ENCODE results near the gene CEACAM7.
A peak's percentile ranks its signal among the peaks of the same experiment; 100 is the strongest.

Gene CEACAM7

DNA sequence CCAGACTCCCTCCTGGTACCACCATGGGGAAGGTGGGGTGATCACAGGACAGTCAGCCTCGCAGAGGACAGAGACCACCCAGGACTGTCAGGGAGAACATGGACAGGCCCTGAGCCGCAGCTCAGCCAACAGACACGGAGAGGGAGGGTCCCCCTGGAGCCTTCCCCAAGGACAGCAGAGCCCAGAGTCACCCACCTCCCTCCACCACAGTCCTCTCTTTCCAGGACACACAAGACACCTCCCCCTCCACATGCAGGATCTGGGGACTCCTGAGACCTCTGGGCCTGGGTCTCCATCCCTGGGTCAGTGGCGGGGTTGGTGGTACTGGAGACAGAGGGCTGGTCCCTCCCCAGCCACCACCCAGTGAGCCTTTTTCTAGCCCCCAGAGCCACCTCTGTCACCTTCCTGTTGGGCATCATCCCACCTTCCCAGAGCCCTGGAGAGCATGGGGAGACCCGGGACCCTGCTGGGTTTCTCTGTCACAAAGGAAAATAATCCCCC lies 19.9 kb upstream of the CEACAM7 start:
- no peak overlapping the region for H2BK5ac ChIP-seq (ENCODE audit: low read length)
- H4K8ac ChIP-seq (ENCODE audit: low read depth, low read length): no peak overlapping the region
- no peak overlapping the region for H2BK120ac ChIP-seq (ENCODE audit: low read depth, low read length)
- H2AFZ ChIP-seq (ENCODE audit: low read length): no peak overlapping the region
- no peak overlapping the region for H3K18ac ChIP-seq (ENCODE audit: low read length)
- H3K9me3 ChIP-seq (replicated peaks in 1 of 2; ENCODE audit: control insufficient read depth in 2 of 2, insufficient read depth in 1 of 2, low read depth in 1 of 2, low read length in 2 of 2): peaks cover 0 to 16% of the 10 kb centered on the region in 2 donors
- H3K14ac ChIP-seq (ENCODE audit: low read length): no peak overlapping the region
- no CpG with 5 or more reads among the region's 5 CpGs for WGBS, 2 donors (ENCODE audit: extremely low coverage in 2 of 2, insufficient read length in 2 of 2, insufficient replicate concordance in 1 of 2)
- DNase-seq (ENCODE audit: low spot score): no peak
- no peaks in the 10 kb centered on the region for H3K36me3 ChIP-seq (replicated peaks in 1 of 2; ENCODE audit: control insufficient read depth in 2 of 2, insufficient read depth in 2 of 2, low read length in 2 of 2)
- H3K23ac ChIP-seq (ENCODE audit: low read depth, low read length, poor library complexity): no peak overlapping the region
- H3K4me1 ChIP-seq (ENCODE audit: control insufficient read depth in 2 of 2, insufficient read depth in 1 of 2, low read depth in 1 of 2, low read length in 2 of 2): no peaks in the 10 kb centered on the region
- H3K79me1 ChIP-seq (ENCODE audit: low read depth, low read length): no peaks in the 10 kb centered on the region
- peaks cover 0 to 55% (median 0%) of the 10 kb centered on the region in 3 experiments for H3K27me3 ChIP-seq (ENCODE audit: control insufficient read depth in 3 of 3, insufficient read depth in 3 of 3, low read depth in 1 of 3, low read length in 3 of 3)
- H2BK15ac ChIP-seq (ENCODE audit: low read length): no peak overlapping the region
- no peak overlapping the region for H3K9ac ChIP-seq (ENCODE audit: low read depth, low read length, poor library complexity)
- no peak overlapping the region for H2BK12ac ChIP-seq (ENCODE audit: low read length)
- H2AK5ac ChIP-seq (ENCODE audit: low read depth, low read length): no peak overlapping the region
- no peak overlapping the region for H4K91ac ChIP-seq (ENCODE audit: low read depth, low read length, poor library complexity)
- H3K4me3 ChIP-seq (ENCODE audit: low read length in 2 of 2): peak overlapping the region in 1 of 2 donors; percentile 3
- H3K4me2 ChIP-seq (ENCODE audit: insufficient read depth, low read length, poor library complexity, severe bottlenecking): no peak overlapping the region
- no peak overlapping the region for H3K27ac ChIP-seq (replicated peaks; ENCODE audit: low read length)
- H3K4ac ChIP-seq (ENCODE audit: low read length): no peak overlapping the region

DNA sequence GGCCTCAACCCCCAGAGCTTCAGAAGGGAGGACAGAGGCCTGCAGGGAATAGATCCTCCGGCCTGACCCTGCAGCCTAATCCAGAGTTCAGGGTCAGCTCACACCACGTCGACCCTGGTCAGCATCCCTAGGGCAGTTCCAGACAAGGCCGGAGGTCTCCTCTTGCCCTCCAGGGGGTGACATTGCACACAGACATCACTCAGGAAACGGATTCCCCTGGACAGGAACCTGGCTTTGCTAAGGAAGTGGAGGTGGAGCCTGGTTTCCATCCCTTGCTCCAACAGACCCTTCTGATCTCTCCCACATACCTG lies 19.4 kb upstream of the CEACAM7 start:
- no peak for DNase-seq (ENCODE audit: low spot score)
- Histone ChIP-seq H2BK5ac (ENCODE audit: low read length) (no peak overlapping the region), H3K4me3 (ENCODE audit: low read length in 2 of 2) (peak overlapping the region in 1 of 2 donors; percentile 3), H3K9me3 (replicated peaks in 1 of 2; ENCODE audit: control insufficient read depth in 2 of 2, insufficient read depth in 1 of 2, low read depth in 1 of 2, low read length in 2 of 2) (peaks cover 0 to 16% of the 10 kb centered on the region in 2 donors), H3K14ac (ENCODE audit: low read length) (no peak overlapping the region), H2AFZ (ENCODE audit: low read length) (no peak overlapping the region), H3K79me1 (ENCODE audit: low read depth, low read length) (no peaks in the 10 kb centered on the region), H3K27ac (replicated peaks; ENCODE audit: low read length) (no peak overlapping the region), H3K27me3 (ENCODE audit: control insufficient read depth in 3 of 3, insufficient read depth in 3 of 3, low read depth in 1 of 3, low read length in 3 of 3) (peaks cover 0 to 54% (median 0%) of the 10 kb centered on the region in 3 experiments), H3K4ac (ENCODE audit: low read length) (no peak overlapping the region), H3K23ac (ENCODE audit: low read depth, low read length, poor library complexity) (no peak overlapping the region), H4K91ac (ENCODE audit: low read depth, low read length, poor library complexity) (no peak overlapping the region), H3K4me2 (ENCODE audit: insufficient read depth, low read length, poor library complexity, severe bottlenecking) (no peak overlapping the region), H3K18ac (ENCODE audit: low read length) (no peak overlapping the region), H3K4me1 (ENCODE audit: control insufficient read depth in 2 of 2, insufficient read depth in 1 of 2, low read depth in 1 of 2, low read length in 2 of 2) (no peaks in the 10 kb centered on the region), H4K8ac (ENCODE audit: low read depth, low read length) (no peak overlapping the region), H2BK120ac (ENCODE audit: low read depth, low read length) (no peak overlapping the region), H2AK5ac (ENCODE audit: low read depth, low read length) (no peak overlapping the region), H3K9ac (ENCODE audit: low read depth, low read length, poor library complexity) (no peak overlapping the region), H3K36me3 (replicated peaks in 1 of 2; ENCODE audit: control insufficient read depth in 2 of 2, insufficient read depth in 2 of 2, low read length in 2 of 2) (no peaks in the 10 kb centered on the region), H2BK12ac (ENCODE audit: low read length) (no peak overlapping the region), H2BK15ac (ENCODE audit: low read length) (no peak overlapping the region)
- WGBS, 2 donors (ENCODE audit: extremely low coverage in 2 of 2, insufficient read length in 2 of 2, insufficient replicate concordance in 1 of 2): no CpG with 5 or more reads among the region's 5 CpGs

DNA sequence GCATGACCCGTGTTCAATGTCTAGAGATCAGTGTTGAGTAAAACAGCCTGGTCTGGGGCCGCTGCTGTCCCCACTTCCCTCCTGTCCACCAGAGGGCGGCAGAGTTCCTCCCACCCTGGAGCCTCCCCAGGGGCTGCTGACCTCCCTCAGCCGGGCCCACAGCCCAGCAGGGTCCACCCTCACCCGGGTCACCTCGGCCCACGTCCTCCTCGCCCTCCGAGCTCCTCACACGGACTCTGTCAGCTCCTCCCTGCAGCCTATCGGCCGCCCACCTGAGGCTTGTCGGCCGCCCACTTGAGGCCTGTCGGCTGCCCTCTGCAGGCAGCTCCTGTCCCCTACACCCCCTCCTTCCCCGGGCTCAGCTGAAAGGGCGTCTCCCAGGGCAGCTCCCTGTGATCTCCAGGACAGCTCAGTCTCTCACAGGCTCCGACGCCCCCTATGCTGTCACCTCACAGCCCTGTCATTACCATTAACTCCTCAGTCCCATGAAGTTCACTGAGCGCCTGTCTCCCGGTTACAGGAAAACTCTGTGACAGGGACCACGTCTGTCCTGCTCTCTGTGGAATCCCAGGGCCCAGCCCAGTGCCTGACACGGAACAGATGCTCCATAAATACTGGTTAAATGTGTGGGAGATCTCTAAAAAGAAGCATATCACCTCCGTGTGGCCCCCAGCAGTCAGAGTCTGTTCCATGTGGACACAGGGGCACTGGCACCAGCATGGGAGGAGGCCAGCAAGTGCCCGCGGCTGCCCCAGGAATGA lies 18.9 kb upstream of the CEACAM7 start:
- H4K91ac ChIP-seq (ENCODE audit: low read depth, low read length, poor library complexity): no peak overlapping the region
- no peak overlapping the region for H3K27ac ChIP-seq (replicated peaks; ENCODE audit: low read length)
- H3K4me2 ChIP-seq (ENCODE audit: insufficient read depth, low read length, poor library complexity, severe bottlenecking): no peak overlapping the region
- no peak overlapping the region for H4K8ac ChIP-seq (ENCODE audit: low read depth, low read length)
- H3K36me3 ChIP-seq (replicated peaks in 1 of 2; ENCODE audit: control insufficient read depth in 2 of 2, insufficient read depth in 2 of 2, low read length in 2 of 2): no peaks in the 10 kb centered on the region
- H3K18ac ChIP-seq (ENCODE audit: low read length): no peak overlapping the region
- no peaks in the 10 kb centered on the region for H3K4me1 ChIP-seq (ENCODE audit: control insufficient read depth in 2 of 2, insufficient read depth in 1 of 2, low read depth in 1 of 2, low read length in 2 of 2)
- peaks cover 0 to 19% of the 10 kb centered on the region in 2 donors for H3K9me3 ChIP-seq (replicated peaks in 1 of 2; ENCODE audit: control insufficient read depth in 2 of 2, insufficient read depth in 1 of 2, low read depth in 1 of 2, low read length in 2 of 2)
- no peak overlapping the region for H2AK5ac ChIP-seq (ENCODE audit: low read depth, low read length)
- H3K4ac ChIP-seq (ENCODE audit: low read length): no peak overlapping the region
- H2BK5ac ChIP-seq (ENCODE audit: low read length): no peak overlapping the region
- H3K23ac ChIP-seq (ENCODE audit: low read depth, low read length, poor library complexity): no peak overlapping the region
- H3K79me1 ChIP-seq (ENCODE audit: low read depth, low read length): no peaks in the 10 kb centered on the region
- peaks cover 0 to 48% (median 0%) of the 10 kb centered on the region in 3 experiments for H3K27me3 ChIP-seq (ENCODE audit: control insufficient read depth in 3 of 3, insufficient read depth in 3 of 3, low read depth in 1 of 3, low read length in 3 of 3)
- no peak overlapping the region for H3K9ac ChIP-seq (ENCODE audit: low read depth, low read length, poor library complexity)
- H2AFZ ChIP-seq (ENCODE audit: low read length): peak overlapping the region; percentile 59
- no peak overlapping the region for H2BK12ac ChIP-seq (ENCODE audit: low read length)
- no CpG with 5 or more reads among the region's 26 CpGs for WGBS, 2 donors (ENCODE audit: extremely low coverage in 2 of 2, insufficient read length in 2 of 2, insufficient replicate concordance in 1 of 2)
- DNase-seq (ENCODE audit: low spot score): peak; percentile 2
- no peak overlapping the region for H2BK15ac ChIP-seq (ENCODE audit: low read length)
- no peak overlapping the region for H2BK120ac ChIP-seq (ENCODE audit: low read depth, low read length)
- peak overlapping the region in 1 of 2 donors; percentile 38 for H3K4me3 ChIP-seq (ENCODE audit: low read length in 2 of 2)
- no peak overlapping the region for H3K14ac ChIP-seq (ENCODE audit: low read length)

GRCh38 chr19:41705393-41706174 lies 17.5 kb upstream of the CEACAM7 start:
- Histone ChIP-seq H3K79me1 (ENCODE audit: low read depth, low read length) (no peaks in the 10 kb centered on the region), H2AFZ (ENCODE audit: low read length) (no peak overlapping the region), H2BK12ac (ENCODE audit: low read length) (no peak overlapping the region), H3K9me3 (replicated peaks in 1 of 2; ENCODE audit: control insufficient read depth in 2 of 2, insufficient read depth in 1 of 2, low read depth in 1 of 2, low read length in 2 of 2) (peaks cover 0 to 20% of the 10 kb centered on the region in 2 donors), H2AK5ac (ENCODE audit: low read depth, low read length) (no peak overlapping the region), H3K18ac (ENCODE audit: low read length) (no peak overlapping the region), H2BK5ac (ENCODE audit: low read length) (no peak overlapping the region), H4K91ac (ENCODE audit: low read depth, low read length, poor library complexity) (no peak overlapping the region), H3K4me3 (ENCODE audit: low read length in 2 of 2) (peak overlapping the region in 1 of 2 donors; percentile 45), H3K9ac (ENCODE audit: low read depth, low read length, poor library complexity) (no peak overlapping the region), H2BK15ac (ENCODE audit: low read length) (no peak overlapping the region), H3K36me3 (replicated peaks in 1 of 2; ENCODE audit: control insufficient read depth in 2 of 2, insufficient read depth in 2 of 2, low read length in 2 of 2) (no peaks in the 10 kb centered on the region), H4K8ac (ENCODE audit: low read depth, low read length) (no peak overlapping the region), H3K23ac (ENCODE audit: low read depth, low read length, poor library complexity) (no peak overlapping the region), H3K14ac (ENCODE audit: low read length) (no peak overlapping the region), H3K4ac (ENCODE audit: low read length) (no peak overlapping the region), H3K27ac (replicated peaks; ENCODE audit: low read length) (no peak overlapping the region), H3K4me2 (ENCODE audit: insufficient read depth, low read length, poor library complexity, severe bottlenecking) (no peak overlapping the region), H3K27me3 (ENCODE audit: control insufficient read depth in 3 of 3, insufficient read depth in 3 of 3, low read depth in 1 of 3, low read length in 3 of 3) (peaks cover 0 to 38% (median 0%) of the 10 kb centered on the region in 3 experiments), H2BK120ac (ENCODE audit: low read depth, low read length) (no peak overlapping the region), H3K4me1 (ENCODE audit: control insufficient read depth in 2 of 2, insufficient read depth in 1 of 2, low read depth in 1 of 2, low read length in 2 of 2) (no peaks in the 10 kb centered on the region)
- no CpG with 5 or more reads among the region's 10 CpGs for WGBS, 2 donors (ENCODE audit: extremely low coverage in 2 of 2, insufficient read length in 2 of 2, insufficient replicate concordance in 1 of 2)
- peak; percentile 4 for DNase-seq (ENCODE audit: low spot score)

Data from neuronal stem cell (in vitro differentiated cells).